ENCODE data around the gene PARD3B.

DNA sequence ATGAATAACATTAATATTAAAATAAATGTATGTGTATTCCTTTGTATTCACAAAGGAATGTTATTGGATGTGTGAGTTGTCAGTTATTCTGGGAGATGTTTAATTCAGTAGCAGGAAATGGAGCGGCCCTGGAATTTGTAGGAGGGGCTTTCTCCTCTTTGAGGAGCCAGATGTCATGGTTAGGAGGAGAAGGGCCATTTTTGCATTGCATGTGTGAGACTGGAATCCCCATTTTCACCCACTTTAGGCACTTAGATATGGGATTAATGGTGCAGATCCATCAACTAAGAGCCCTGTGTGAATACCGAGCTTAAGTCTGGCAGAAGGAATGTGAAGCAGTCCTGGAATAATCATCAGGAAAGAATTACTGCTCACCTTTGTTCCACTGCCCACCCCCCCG, 439.2 kb downstream of the PARD3B start:
- TF ChIP-seq, protein P1, sequence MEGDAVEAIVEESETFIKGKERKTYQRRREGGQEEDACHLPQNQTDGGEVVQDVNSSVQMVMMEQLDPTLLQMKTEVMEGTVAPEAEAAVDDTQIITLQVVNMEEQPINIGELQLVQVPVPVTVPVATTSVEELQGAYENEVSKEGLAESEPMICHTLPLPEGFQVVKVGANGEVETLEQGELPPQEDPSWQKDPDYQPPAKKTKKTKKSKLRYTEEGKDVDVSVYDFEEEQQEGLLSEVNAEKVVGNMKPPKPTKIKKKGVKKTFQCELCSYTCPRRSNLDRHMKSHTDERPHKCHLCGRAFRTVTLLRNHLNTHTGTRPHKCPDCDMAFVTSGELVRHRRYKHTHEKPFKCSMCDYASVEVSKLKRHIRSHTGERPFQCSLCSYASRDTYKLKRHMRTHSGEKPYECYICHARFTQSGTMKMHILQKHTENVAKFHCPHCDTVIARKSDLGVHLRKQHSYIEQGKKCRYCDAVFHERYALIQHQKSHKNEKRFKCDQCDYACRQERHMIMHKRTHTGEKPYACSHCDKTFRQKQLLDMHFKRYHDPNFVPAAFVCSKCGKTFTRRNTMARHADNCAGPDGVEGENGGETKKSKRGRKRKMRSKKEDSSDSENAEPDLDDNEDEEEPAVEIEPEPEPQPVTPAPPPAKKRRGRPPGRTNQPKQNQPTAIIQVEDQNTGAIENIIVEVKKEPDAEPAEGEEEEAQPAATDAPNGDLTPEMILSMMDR (IDR thresholded peaks at IDR 0.05), result no peak
- no peak for TF ChIP-seq POLR2A (IDR thresholded peaks at IDR 0.05)
- no peak for TF ChIP-seq POLR2AphosphoS5 (IDR thresholded peaks at IDR 0.05)

Measured in sigmoid colon (tissue), 4 donors.